Left forelimb (tissue), 1 donor: ENCODE data around the gene OSBPL6.

Experiments used
- DNase-seq: peaks from one replicate; pipeline ENCODE4 v3.0.0-alpha.2; 2018; ENCODE audit warnings: low spot score

The OSBPL6 gene

DNA sequence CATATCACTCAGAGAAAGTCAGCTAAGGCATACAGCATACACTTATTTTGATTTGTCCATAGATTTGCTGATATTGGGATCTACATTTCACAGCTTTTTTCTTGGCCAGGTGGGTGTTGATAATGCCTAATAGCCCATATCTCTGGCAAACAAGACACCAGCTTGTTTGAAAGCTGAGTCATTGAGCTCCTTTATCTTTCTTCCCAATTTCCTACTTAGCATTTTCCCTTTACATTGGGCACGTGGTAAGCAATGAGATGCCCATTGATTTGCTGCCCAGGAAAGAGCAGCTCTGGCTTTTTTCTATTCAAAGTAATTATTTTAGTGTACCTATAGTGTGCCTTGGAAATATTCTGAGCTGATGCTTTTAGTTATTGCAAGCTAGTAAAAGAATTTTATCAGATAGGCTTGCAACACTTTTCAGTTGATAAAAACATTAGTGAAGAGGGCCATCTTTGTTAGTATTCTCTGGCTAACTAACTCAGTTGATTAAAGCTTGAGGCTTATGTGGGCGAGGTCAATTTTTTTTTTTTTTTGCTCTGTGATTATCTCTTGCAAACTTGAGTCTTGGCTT lies 79.6 kb downstream of the OSBPL6 start:
- DNase-seq, result no peak

DNA sequence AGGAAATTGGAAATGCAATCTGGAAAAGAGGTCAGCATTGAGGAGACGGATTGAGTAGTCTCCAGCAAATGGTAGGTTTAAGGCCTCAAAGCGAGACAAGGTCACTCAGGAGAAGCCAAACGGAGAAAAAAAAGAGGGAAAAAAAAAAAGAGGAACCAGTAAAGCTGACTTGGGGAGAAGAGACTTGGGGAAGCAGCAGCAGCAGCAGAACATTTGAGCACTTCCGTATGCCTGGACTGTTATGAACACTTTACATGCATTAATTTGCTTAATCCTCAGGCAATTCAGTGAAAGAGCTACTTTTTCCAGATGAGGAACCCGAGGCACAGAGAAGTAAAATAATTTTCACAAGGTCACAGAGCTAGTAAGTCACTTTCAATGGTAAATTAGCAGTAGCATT lies 81.3 kb downstream of the OSBPL6 start:
- DNase-seq, result no peak

DNA sequence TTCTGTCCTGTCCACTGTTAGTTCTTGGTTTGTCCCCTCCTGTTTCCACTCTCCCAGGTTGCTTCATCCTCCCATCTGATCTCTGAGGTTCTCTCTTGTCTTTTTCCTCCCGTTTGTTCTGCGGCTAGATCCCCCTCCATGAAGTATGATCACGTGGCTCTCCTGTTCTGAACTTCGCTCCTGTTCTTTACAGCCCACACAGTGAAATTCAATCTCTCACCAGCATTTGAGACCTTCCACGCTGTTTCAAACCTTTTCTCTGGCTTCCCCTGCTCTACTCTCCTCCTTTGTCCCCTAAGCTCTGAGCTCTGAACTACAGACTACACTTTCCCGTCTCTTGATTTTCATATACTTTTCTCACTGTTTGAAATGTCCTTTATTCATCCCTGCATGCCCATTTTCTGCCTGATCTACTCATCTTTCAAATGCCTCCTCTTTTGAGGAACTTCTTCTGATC lies 83.5 kb downstream of the OSBPL6 start:
- DNase-seq, result no peak

DNA sequence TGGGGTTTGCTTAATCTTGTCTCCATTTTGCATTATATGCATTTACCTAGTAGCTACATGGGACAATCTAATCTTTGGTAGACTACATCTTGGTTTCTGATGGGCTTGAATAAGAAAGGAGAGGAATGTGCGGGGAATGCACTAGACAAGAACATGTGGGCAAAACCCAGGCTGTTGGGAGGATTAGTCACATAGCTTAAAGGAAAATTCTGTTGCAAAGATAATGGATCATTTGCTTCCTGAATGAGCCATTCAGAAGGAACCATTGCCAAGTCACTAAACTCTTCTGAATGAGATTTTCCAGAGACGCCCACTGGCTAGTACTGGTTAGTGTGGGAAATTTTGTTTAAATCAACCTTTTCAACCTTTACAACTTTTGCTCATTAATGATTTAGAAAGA lies 84.8 kb downstream of the OSBPL6 start:
- no peak for DNase-seq

DNA sequence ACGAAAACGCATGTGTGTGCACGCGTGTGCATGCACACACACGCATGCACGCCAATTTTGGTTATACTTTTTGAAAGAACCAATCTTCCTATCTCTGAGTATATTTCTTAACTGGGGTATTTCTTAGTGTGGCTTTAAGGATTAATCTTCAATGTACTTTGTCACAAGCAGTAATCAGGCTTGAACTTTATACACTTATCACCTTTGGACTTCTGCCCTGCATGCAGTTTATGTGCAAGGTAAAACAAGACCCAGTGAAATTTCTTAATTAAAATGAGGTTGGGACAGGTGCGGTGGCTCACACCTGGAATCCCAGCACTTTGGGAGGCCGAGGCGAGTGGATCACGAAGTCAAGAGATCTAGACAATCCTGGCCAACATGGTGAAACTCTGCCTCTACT lies 85.3 kb downstream of the OSBPL6 start:
- no peak for DNase-seq

DNA sequence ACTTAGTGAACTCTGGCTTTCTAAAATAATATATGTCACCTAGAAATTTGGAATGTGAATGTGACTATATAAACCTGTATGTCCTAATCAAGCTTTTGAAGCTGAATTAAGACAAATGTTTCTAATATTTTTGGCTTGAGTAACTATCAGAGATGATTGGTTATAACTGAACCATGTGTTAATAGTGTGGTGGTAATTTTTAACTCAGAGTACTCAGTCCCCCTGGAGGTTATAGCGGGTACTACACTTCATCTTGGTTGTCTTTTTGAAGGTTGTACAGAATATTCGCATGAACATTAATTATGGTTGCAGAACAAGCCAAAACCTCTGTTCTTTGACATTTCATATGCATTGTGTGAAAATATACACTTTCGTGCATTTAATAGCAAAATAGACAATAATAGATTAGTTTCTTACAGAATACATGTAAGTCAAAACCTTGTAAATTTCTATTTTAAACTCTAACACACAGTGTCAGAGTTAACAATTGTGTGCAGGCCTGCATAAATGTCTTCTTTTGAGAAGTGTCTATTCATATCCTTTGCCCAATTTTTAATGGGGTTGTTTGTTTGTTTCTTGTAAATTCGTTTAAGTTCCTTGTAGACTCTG lies 86.0 kb downstream of the OSBPL6 start:
- no peak for DNase-seq

DNA sequence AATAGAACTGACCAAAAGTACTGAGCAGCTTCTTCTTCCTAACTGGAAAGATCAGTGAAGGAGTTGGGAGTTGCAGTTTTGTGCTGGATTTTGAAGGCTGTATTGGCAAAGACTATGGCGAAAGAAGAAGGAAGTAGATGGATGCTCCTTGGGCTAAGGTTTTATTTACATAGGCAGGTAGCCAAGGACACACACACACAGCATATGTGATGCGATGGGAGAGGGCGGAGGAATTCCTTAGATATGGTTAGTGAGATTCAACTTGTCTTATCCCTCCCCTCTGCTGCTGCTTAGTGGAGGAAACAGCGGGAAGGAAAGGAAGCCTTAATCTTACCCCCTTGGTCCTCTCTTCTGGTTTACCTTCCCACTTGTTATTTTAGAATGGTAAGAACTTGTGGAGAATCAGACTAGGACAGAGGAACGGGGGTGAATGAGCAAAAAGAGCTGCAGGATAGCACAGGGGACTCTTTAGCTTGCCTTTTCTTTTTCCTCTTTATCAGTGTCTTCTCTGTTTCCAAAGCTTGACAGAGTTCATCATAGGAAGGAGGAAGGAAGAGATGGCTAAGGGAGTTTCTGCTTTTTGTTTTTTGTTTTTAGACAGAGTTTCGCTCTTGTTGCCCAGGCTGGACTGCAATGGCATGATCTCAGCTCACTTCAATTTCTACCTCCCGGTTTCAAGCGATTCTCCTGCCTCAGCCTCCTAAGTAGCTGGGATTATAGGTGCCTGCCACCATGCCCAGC lies 87.9 kb downstream of the OSBPL6 start:
- no peak for DNase-seq

DNA sequence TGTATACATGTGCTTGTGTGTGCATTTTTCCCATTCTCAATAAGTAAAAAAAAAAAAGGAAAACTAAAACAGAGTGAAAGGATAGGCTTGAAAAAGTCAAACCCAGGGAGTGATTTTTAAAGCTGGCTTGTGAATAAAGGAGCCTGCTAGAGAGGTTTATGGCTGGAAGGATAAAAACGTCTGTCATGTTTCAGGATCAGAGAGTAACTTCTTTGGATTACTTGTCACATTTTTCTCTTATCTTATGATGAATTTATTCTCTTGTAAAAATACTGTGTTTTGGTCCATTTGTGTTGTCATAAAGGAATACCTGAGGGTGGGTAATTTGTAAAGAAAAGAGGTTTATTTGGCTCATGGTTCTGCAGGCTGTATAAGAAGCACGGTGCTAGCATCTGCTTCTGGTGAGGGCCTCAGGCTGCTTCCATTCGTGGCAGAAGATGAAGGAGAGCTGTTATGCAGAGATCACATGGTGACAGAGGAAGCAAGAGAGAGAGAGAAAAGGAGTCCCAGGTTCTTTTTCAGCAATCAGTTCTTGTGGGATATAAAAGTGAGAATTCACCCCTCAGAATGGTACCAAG lies 89.1 kb downstream of the OSBPL6 start:
- DNase-seq, result no peak

DNA sequence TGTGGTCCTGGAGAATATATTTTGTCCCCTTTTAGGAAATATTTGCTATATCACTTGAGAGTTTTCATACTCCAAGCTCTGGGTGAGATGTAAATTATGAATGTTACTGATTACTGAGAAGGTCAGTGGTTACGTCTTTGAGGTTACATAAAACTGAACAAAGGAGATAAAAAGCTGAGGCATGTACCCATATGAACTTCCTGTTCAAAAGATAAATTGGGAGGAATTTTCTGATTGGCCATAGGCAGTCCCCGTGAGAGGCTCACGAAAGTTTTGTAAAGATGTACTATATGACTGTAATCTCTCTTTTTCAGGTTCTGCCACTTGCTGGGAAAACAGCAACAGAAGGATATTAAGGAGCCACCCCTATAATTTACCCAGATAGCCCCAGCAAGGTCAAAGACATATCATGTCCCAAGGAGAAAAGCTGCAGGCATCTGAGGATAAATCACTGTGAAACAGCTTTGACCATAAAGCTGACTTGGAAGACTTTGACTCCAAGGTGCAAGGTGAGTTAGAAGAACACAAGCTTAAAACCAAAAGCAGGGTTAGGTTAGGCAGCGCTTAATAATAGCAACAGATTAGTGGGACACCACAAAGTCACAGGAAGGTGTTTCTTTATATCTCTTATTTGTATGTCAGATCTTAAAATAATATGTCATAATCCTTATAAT lies 90.4 kb downstream of the OSBPL6 start:
- DNase-seq, result no peak

DNA sequence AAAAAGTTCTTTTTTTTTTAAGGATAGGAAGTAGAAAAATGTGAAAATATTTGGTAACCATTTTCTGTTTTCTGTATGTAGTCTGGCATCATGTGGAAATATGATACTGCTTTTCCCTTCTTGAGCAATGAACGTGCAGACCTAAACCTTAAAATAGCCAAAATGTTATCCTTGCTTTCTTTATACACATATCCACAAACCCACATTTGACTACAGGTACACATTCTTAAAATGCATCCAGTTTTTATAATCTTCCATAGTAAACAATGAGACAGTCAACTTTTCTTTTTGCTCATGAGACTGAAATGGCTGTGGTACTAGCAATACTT lies 90.9 kb downstream of the OSBPL6 start:
- DNase-seq, result no peak

DNA sequence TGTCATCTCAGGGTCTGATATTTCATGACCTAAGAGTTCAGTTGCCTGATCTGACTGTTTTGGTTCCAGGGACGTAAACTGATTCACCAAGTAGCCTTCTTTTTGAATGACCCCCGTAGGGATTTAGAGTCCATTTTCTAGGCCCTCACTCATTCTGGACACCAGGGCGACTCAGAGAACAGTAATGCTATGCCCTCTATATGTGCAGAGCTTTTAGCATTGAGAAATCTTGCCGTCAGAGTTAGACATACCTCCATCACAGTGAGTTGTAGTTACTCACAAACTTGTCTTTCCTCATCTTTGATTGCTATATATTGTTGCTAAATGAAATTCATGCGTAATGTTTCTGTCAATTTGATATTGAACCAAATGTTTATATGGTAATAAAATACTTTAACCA lies 92.3 kb downstream of the OSBPL6 start:
- no peak for DNase-seq

DNA sequence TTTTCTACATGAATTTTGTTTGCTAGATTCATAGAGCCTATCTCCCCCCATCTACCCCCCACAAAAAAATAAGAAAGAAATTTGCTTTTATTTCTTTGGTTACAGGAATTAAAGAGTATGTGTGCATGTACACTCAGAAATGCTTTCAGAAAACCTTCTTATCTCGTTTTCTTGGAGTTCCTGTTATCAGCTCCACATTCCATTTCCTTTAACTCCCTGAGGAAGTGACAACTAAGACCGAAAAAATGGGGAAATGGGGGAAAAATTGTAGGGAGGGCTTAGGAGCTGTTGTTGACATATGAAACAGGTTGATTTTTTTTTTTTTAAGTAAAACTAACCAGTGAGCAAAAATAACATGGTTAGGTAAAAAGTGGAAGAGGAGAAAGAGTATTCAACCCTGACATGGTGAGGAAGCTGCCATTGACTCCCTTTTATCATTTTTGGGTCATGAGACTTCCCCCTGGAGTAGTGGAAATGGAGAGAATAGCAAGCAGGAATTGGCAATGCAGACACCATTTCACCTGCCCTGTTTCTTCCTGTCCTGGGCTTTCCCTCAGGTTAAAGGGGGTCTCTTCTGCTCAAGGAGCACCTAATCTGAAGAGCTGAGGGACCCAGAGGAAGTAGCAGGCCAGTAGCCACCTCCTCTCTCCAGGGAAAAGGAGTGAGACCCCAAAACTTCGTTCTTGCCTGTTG lies 93.5 kb downstream of the OSBPL6 start:
- DNase-seq, result no peak

DNA sequence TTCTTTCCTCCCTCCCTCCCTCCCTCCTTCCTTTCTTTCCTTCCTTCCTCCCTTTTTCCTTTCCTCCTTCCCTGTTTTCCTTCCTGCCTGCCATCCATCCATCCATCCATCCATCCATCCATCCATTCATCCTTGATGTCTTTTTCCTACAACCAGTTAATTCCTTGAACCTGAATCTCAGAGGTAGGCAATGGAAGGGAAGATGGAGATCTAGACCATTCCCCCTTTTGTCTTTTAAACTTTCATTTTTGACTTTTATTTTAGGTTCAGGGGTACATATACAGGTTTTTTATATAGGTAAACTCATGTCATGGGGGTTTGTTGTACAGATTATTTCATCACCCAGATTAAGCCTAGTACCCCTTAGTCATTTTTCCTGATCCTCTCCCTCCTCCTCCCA lies 97.4 kb downstream of the OSBPL6 start:
- no peak for DNase-seq

DNA sequence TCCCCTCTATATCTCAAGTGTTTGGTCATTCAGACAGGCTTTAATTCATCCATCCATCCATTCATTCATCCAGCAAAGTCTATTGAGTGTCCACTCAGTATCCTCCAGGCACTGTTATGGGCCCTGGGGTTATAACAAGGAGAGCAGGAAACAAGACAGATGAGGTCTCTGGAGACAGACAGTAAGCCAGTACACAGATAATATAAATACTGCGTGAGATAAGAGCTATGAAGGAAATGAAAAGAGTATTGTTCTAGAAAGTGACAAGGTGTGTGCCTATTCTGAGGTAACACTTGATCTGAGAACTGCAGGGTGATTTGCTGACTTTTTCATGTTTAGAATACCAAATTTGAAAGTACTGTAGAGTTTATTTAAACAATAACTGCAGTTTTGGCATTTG lies 98.3 kb downstream of the OSBPL6 start:
- no peak for DNase-seq

DNA sequence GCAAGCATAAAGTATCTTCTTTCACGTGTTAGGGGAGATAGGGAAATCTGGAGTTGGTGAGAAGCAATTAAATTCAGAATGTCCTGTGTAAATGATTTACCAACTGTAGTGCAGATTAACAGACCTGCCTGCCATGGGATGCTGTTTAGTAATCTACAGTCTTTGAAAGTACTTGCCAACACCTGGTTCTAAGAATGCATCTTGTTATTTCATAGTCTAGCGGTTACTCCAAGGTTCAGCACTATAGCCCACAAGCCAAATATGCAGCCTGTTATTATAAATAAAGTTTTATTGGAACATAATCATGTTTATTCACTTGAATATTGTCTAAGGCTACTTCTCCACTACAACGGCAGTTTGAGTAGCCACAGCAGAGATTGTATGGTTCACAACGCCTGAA lies 100.8 kb downstream of the OSBPL6 start:
- DNase-seq, result no peak

DNA sequence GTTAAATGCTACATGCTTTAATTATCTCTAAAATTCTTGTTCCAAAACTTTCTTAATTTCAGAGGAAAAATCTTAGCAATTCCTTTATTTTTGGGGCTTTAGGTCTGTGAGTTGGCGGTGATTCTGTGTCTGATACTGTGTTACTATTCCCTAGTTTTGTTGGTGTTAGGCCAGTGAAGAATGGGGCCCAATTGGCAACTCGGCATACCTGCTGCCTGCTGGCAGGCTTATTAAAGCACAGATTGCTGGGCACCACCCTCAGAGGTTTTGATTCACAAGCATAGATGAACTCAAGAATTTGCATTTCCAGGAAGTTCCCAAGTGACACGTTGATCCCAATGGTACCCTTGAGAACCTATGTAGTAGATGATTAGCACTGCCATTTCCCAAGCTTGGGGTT lies 101.6 kb downstream of the OSBPL6 start:
- DNase-seq, result no peak

DNA sequence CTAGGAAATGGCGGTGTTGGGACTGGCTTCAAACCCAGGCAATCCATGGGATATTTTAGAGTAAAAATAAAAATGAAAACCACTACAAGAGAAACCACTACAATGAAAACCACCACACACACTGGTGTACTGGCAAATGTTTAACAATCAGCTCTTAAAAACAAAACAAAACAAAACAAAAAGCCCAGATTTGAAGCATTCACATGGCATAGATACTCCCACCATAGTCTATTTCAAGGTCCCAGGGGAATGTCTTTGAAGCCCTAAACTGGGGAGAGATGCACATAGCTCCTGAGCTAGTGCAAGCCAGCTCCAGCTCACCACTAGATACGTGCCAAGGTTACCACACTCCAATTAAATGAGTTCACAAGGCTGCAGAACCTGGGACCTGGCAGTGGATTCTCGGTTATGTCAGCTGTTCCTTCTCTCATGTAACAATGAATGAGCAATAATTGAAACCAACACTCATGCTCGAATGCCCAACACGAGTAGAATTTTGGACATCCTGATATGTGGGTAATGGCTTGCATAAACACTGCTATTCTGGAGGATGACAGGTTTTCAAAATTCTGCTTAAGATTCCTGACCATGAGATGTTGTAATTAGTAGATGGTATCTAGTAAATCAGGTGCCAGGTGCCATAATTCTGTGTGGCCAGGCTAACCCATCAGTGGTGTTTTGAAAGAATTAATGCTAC lies 102.2 kb downstream of the OSBPL6 start:
- no peak for DNase-seq

DNA sequence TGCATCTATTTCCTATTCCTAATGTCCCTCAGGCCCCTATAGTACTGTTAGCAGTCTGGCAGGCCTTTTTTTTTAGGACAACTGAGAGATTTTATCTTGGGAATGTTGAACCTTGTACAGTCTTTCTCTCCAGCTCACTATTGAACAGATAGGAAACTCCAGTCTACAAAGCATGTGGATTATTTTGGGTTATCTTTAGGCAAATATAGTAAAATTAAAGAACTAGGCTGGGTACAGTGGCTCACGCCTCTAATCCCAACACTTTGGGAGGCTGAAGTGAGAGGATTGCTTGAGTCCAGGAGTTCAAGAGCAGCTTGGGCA lies 102.7 kb downstream of the OSBPL6 start:
- no peak for DNase-seq

DNA sequence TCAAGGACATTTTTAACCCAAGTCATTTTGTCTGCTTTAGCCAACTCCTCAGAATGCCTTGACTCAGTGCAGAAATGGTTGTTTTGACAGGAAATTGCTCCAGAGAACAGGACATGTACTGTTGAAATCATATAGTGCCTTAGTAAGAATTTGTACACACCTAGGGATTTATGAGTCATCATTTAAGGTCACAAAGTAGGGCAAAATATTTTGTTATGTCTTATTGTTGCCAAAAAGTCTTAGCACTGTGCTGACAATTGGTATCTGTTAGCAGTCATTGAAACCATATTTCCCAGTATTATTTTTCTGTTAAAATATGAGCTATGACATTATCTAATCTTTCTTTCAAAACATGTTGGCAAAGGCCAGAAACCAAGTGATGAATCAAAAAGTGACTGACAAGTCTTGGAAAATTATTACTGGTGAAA lies 104.5 kb downstream of the OSBPL6 start:
- DNase-seq, result no peak

DNA sequence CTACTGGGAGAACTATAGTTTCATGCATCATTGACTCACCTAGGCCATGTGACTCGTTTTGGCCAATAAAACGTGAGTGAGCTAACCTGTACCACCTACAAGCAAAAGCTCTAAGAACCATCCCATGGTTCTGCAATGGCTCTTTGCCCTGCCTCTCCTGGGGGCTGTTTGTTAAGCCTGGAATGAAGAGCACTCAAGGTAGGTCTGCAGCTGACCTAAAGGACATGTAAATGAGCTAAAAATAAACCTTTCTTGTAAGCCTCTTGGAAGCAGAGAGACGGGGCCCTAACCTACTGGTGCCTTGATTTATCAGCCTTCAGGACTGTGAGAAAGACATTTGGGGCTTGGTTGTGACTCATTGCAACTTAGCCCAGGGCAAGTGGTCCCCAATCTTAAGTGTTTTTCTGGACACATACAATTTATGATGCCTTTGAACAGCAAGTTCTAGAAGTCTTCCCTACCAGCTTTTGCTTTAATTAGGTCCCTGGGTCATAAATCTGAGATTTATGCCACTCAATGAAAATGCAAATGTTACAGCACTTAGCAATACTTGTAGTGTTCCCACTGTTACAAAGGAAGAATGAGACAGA lies 107.4 kb downstream of the OSBPL6 start:
- no peak for DNase-seq

DNA sequence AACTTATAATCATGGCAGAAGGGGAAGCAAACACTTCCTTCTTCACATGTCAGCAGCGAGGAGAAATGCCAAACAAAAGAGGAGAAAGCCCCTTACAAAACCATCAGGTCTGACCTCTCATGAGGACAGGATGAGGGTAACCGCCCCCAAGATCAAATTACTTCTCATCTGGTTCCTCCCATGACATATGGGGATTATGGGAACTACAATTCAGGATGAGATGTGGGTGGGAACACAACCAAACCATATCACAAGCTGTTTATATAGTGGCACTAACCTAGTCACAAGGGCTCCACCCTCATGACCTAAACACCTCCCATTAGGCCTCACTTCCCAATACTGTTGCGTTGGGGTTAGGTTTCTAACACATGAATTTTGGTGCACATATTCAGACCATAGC lies 110.0 kb downstream of the OSBPL6 start:
- DNase-seq, result no peak
